Measurements from ENCODE around the gene CNST. TPM values are rescaled to one million over a fixed set of nuclear protein-coding genes. Genes with fewer than 3 reads are reported as not detected.
A peak's percentile ranks its signal among the peaks of the same experiment; 100 is the strongest.
"Not testable (repeated sequence)": the region's sequence is repeated elsewhere in the genome, so short reads cannot be mapped to it uniquely, and the experiment has no call there.

CNST gene
- total and polyA plus RNA-seq, 3 experiments from 2014 or later, result 29.6 to 39.4 (median 31.3) TPM

DNA sequence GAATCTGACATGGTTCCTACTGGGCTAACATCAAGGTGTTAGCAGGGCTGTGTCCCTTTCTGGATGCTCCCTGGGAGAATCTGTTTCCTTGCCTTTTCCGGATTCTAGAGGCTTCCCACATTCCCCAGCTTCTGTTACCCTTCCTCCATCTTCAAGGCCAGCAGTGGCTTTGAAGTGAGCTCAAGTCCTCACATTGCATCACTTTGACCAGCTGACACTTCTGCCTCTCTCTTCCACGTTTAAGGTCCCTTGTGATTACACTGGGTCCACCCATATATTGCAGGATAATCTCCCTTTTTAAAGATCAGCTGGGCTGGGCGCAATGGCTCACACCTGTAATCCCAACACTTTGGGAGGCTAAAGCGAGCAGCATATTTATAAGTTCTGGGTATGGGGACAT is 33.1 kb downstream of the CNST start:
- Mint-ChIP-seq H3K4me1 (peaks cover 59 to 88% (median 87%) of the 10 kb centered on the region in 3 donors), H3K4me3 (peak overlapping the region in 1 of 7 donors; percentile 14), H3K9me3 (no peaks in the 10 kb centered on the region), H3K27ac (peak overlapping the region in 4 of 8 donors; percentile 6 to 72 (median 33)), H3K27me3 (no peaks in the 10 kb centered on the region), H3K36me3 (peaks cover 0 to 33% (median 12%) of the 10 kb centered on the region in 3 donors)
- no peaks in the 10 kb centered on the region for H3K9me3 ChIP-seq (ENCODE audit: low read length)
- H3K27ac ChIP-seq (ENCODE audit: low read depth, low read length), result no peak overlapping the region
- peaks cover 39% of the 10 kb centered on the region for H3K4me1 ChIP-seq (ENCODE audit: insufficient read depth, low read length)
- no peak for DNase-seq
- CTCF ChIA-PET, result no interaction called here
- H3K27me3 ChIP-seq (ENCODE audit: insufficient read depth, low read length, poor library complexity, severe bottlenecking), result no peaks in the 10 kb centered on the region
- POLR2A ChIA-PET, result no interaction called here
- H3K4me3 ChIP-seq (ENCODE audit: low read length), result no peak overlapping the region
- peaks cover 14% of the 10 kb centered on the region for H3K36me3 ChIP-seq (ENCODE audit: insufficient read depth, low read length)

DNA sequence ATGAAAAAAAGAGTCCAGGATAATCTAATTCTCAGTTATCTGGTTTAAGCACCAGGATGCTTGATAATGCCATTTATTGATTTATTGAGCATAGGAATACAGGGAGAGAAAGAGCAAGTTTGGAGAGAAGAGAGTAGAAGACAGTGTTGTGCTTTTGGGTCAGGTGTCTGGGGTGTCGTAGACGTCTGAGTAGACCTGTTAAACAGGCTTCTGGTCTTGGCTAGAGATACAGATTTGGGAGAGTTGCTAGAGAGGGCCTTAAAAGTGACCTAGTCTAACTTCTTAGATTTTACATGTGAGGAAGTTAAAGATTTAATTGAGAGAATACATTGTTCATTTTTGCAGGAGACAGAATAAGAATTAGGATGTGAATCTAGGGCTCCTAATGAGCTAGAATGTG is 34.3 kb downstream of the CNST start:
- POLR2A ChIA-PET, result no interaction called here
- CTCF ChIA-PET, result interaction anchor here (0.5 to 1.6 kb wide), 2 partner anchors 21 to 505 kb away, joined by 3 to 4 read pairs; no protein-coding TSS in a partner anchor
- no peak overlapping the region for H3K4me3 ChIP-seq (ENCODE audit: low read length)
- Mint-ChIP-seq H3K27me3 (no peaks in the 10 kb centered on the region), H3K4me3 (peak overlapping the region in 1 of 7 donors; percentile 0), H3K36me3 (peaks cover 0 to 27% (median 9%) of the 10 kb centered on the region in 3 donors), H3K27ac (peak overlapping the region in 3 of 8 donors; percentile 5 to 45 (median 41)), H3K4me1 (peaks cover 58 to 84% (median 81%) of the 10 kb centered on the region in 3 donors), H3K9me3 (no peaks in the 10 kb centered on the region)
- H3K27ac ChIP-seq (ENCODE audit: low read depth, low read length), result no peak overlapping the region
- no peaks in the 10 kb centered on the region for H3K9me3 ChIP-seq (ENCODE audit: low read length)
- peaks cover 9% of the 10 kb centered on the region for H3K36me3 ChIP-seq (ENCODE audit: insufficient read depth, low read length)
- no peaks in the 10 kb centered on the region for H3K27me3 ChIP-seq (ENCODE audit: insufficient read depth, low read length, poor library complexity, severe bottlenecking)
- no peak for DNase-seq
- H3K4me1 ChIP-seq (ENCODE audit: insufficient read depth, low read length), result peaks cover 39% of the 10 kb centered on the region

DNA sequence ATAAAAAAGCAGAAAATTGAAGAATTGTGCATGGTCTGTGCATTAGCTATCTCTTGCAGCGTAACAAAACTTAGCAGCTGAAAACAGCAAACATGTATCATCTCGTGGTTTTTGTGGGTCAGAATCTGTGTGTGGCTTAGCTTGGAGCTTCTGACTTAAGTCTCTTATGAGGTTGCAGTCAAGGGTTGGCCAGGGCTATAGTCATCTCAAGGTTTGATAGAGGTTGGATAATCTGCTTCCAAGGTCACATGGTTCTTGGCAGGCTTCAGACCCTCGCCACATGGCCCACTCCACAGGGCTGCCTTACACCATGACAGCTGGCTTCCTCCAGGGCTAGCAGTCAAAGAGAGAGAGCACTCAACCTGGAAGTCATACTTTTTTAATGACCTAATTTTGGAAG is 35.9 kb downstream of the CNST start:
- Mint-ChIP-seq H3K27ac (peak overlapping the region in 3 of 8 donors; percentile 17 to 69 (median 55)), H3K36me3 (peaks cover 0 to 15% (median 6%) of the 10 kb centered on the region in 3 donors), H3K9me3 (no peaks in the 10 kb centered on the region), H3K27me3 (no peaks in the 10 kb centered on the region), H3K4me1 (peaks cover 51 to 76% (median 66%) of the 10 kb centered on the region in 3 donors), H3K4me3 (peak overlapping the region in 2 of 7 donors; percentile 15 to 41)
- no peaks in the 10 kb centered on the region for H3K9me3 ChIP-seq (ENCODE audit: low read length)
- H3K36me3 ChIP-seq (ENCODE audit: insufficient read depth, low read length), result no peaks in the 10 kb centered on the region
- no peak overlapping the region for H3K27ac ChIP-seq (ENCODE audit: low read depth, low read length)
- no peak overlapping the region for H3K4me3 ChIP-seq (ENCODE audit: low read length)
- H3K4me1 ChIP-seq (ENCODE audit: insufficient read depth, low read length), result peaks cover 29% of the 10 kb centered on the region
- ChIA-PET CTCF (interaction anchor here (1.8 kb wide), 1 partner anchor 35 kb away, joined by 7 read pairs; no protein-coding TSS in a partner anchor), POLR2A (no interaction called here)
- H3K27me3 ChIP-seq (ENCODE audit: insufficient read depth, low read length, poor library complexity, severe bottlenecking), result no peaks in the 10 kb centered on the region
- DNase-seq, result no peak

DNA sequence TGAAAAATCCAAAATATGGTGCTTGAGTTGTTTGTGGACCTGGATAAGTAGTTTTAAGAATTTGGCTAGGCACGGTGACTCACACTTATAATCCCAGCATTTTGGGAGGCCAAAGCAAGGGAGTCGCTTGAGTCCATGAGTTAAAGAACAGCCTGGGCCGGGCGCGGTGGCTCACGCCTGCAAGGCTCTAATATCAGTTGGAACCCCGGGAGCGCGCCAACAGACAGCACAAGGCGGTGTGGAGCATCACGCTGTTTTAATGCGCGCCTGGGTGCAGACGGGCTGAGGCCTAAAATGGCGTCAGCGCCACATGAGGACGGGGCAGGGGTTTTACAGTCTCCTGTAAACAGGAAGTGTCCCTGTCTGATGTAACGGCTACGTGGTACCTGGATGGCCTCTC is 39.0 kb downstream of the CNST start:
- H3K27ac Mint-ChIP-seq; H3K9me3 Mint-ChIP-seq; DNase-seq; H3K27ac ChIP-seq (ENCODE audit: low read depth, low read length); H3K27me3 ChIP-seq (ENCODE audit: insufficient read depth, low read length, poor library complexity, severe bottlenecking); H3K4me3 Mint-ChIP-seq; H3K36me3 ChIP-seq (ENCODE audit: insufficient read depth, low read length); H3K4me3 ChIP-seq (ENCODE audit: low read length); H3K27me3 Mint-ChIP-seq; POLR2A ChIA-PET; H3K9me3 ChIP-seq (ENCODE audit: low read length): not testable (repeated sequence)
- H3K36me3 Mint-ChIP-seq, result peaks cover 0 to 17% (median under 1%) of the 10 kb centered on the region in 3 donors
- H3K4me1 Mint-ChIP-seq, result peaks cover 53 to 78% (median 61%) of the 10 kb centered on the region in 3 donors
- H3K4me1 ChIP-seq (ENCODE audit: insufficient read depth, low read length), result peaks cover 31% of the 10 kb centered on the region
- CTCF ChIA-PET, result interaction anchor here (1.3 kb wide), 1 partner anchor 38 kb away, joined by 3 read pairs; the partner anchor contains the start of gene CNST

DNA sequence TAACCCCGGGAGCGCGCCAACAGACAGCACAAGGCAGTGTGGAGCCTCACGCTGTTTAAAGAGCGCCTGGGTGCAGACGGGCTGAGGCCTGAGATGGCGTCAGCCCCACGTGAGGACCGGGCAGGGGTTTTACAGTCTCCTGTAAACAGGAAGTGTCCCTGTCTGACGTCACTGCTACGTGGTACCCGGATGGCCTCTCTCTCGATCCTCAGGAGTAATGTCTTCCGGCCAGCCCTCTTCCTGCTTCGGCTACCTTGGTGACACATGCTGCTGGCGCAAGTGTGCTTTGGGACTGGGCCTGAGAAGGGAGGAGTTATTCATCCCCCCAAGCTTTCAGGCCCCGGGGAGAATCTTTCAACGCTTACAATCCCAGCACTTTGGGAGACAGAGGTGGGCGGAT is 41.2 kb downstream of the CNST start:
- Mint-ChIP-seq H3K9me3 (no peaks in the 10 kb centered on the region), H3K4me1 (peaks cover 50 to 76% (median 60%) of the 10 kb centered on the region in 3 donors), H3K27me3 (no peaks in the 10 kb centered on the region), H3K4me3 (no peak overlapping the region), H3K36me3 (peaks cover 0 to 18% (median 3%) of the 10 kb centered on the region in 3 donors), H3K27ac (no peak overlapping the region)
- ChIA-PET CTCF (no interaction called here), POLR2A (no interaction called here)
- Histone ChIP-seq H3K9me3 (ENCODE audit: low read length) (no peaks in the 10 kb centered on the region), H3K27ac (ENCODE audit: low read depth, low read length) (no peak overlapping the region), H3K4me1 (ENCODE audit: insufficient read depth, low read length) (peaks cover 29% of the 10 kb centered on the region), H3K27me3 (ENCODE audit: insufficient read depth, low read length, poor library complexity, severe bottlenecking) (no peaks in the 10 kb centered on the region), H3K36me3 (ENCODE audit: insufficient read depth, low read length) (no peaks in the 10 kb centered on the region), H3K4me3 (ENCODE audit: low read length) (no peak overlapping the region)
- no peak for DNase-seq

DNA sequence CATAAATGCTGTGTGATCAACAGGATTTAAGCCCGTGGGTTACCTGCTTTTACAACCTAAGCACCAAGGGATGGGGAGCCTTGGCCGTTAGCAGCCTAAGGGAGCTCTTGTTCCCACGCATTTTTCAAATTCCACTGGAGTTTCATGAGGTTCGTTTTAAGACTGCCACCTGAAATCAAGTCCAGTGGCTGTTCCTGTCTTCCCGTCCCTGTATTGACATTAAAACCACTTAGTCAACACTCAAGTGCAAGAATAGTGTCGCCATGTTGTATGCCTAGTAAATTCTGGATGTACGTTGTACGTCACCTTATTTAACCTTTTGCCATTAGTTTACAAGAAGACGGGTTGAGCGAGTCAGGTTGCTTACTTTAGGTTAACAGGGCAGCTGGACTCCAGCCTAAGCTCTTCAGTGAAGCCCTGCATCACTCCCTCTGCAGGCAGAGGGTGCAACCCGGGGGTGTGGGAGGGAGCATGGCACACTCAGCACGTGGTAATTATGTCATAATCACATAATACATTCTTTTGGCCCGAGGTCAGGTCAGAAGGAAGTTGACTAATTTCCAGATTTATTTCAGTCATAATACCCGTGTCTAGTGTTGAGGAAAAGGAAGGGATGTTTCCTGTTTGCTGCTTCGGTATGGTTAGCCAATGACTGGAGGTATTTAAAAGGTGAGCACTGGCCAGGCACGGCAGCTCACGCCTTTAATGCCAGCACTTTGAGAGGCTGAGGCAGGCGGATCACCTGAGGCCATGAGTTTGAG is 42.5 kb downstream of the CNST start:
- H3K9me3 ChIP-seq (ENCODE audit: low read length), result no peaks in the 10 kb centered on the region
- H3K27ac ChIP-seq (ENCODE audit: low read depth, low read length), result no peak overlapping the region
- H3K36me3 ChIP-seq (ENCODE audit: insufficient read depth, low read length), result no peaks in the 10 kb centered on the region
- peaks cover 24% of the 10 kb centered on the region for H3K4me1 ChIP-seq (ENCODE audit: insufficient read depth, low read length)
- no peaks in the 10 kb centered on the region for H3K9me3 Mint-ChIP-seq
- ChIA-PET CTCF (no interaction called here), POLR2A (no interaction called here)
- H3K27me3 ChIP-seq (ENCODE audit: insufficient read depth, low read length, poor library complexity, severe bottlenecking), result no peaks in the 10 kb centered on the region
- peak overlapping the region in 7 of 8 donors; percentile 18 to 83 (median 45) for H3K27ac Mint-ChIP-seq
- peaks cover 47 to 75% (median 58%) of the 10 kb centered on the region in 3 donors for H3K4me1 Mint-ChIP-seq
- peaks cover 0 to 16% (median 3%) of the 10 kb centered on the region in 3 donors for H3K36me3 Mint-ChIP-seq
- H3K4me3 Mint-ChIP-seq, result peak overlapping the region in 1 of 7 donors; percentile 50
- no peak overlapping the region for H3K4me3 ChIP-seq (ENCODE audit: low read length)
- DNase-seq, result no peak
- H3K27me3 Mint-ChIP-seq, result no peaks in the 10 kb centered on the region

DNA sequence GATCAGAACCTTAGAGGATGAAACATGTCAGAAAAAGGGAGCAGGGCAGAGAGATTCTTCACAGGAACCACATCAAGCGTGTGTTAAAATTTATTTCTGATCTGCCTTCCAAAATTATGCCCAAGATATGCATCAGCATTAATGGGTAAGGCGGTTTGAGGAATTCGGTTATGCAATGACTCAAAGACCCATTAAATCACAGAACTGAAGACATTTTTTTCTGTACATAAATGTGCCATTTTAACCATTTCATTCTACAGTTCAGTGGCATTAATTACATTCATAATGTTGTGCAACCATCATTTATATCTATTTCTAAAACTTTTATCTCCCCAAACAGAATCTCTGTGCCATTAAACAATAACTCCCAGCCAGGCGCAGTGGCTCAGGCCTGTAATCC is 43.4 kb downstream of the CNST start:
- Mint-ChIP-seq H3K4me3 (no peak overlapping the region), H3K27me3 (no peaks in the 10 kb centered on the region)

DNA sequence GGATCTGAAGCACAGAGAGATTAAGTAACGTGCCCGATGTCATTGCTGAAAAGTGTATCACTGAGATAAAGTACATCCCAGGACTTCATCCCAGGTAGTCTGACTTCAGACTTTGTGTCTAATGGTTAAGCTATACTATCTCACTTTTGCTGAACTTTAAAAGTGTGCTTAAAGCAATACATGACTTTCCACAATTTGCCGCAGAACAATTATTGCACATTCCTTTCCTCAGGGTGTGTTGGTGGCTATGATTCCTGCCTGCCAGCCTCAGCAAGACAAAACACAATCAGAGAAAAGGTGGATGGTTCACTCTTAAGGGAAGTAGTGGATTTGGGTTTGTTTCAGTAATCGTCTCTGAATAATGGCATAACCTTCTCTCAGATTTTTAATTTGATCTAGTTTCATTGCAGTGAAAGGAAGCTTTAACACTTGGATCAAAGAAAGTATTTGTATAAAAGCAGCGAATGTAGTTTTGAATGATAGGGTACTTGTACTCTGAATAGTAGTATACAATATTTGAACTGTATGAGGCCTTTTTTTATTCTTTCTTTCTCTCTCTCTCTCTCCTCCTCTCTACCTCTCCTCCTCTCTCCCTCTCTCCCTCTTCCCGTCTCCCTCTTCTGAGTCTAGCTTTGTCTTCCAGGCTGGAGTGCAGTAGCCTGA is 47.0 kb downstream of the CNST start:
- Histone ChIP-seq H3K9me3 (ENCODE audit: low read length) (no peaks in the 10 kb centered on the region), H3K36me3 (ENCODE audit: insufficient read depth, low read length) (peaks cover 6% of the 10 kb centered on the region), H3K4me3 (ENCODE audit: low read length) (no peak overlapping the region), H3K27me3 (ENCODE audit: insufficient read depth, low read length, poor library complexity, severe bottlenecking) (no peaks in the 10 kb centered on the region), H3K27ac (ENCODE audit: low read depth, low read length) (no peak overlapping the region), H3K4me1 (ENCODE audit: insufficient read depth, low read length) (peaks cover 30% of the 10 kb centered on the region)
- POLR2A ChIA-PET, result no interaction called here
- Mint-ChIP-seq H3K4me3 (peak overlapping the region in 1 of 7 donors; percentile 76), H3K27ac (peak overlapping the region; percentile 8 to 79 (median 40)), H3K4me1 (peaks cover 42 to 71% (median 67%) of the 10 kb centered on the region in 3 donors), H3K9me3 (no peaks in the 10 kb centered on the region), H3K27me3 (no peaks in the 10 kb centered on the region), H3K36me3 (peaks cover 0 to 27% (median 7%) of the 10 kb centered on the region in 3 donors)
- CTCF ChIA-PET, result no interaction called here
- no peak for DNase-seq

More for the DNA sequence above, 43.4 kb downstream of the CNST start:
- Mint-ChIP-seq H3K36me3 (peaks cover 0 to 18% (median 4%) of the 10 kb centered on the region in 3 donors), H3K4me1 (peaks cover 44 to 73% (median 56%) of the 10 kb centered on the region in 3 donors), H3K9me3 (no peaks in the 10 kb centered on the region), H3K27ac (peak overlapping the region in 2 of 8 donors; percentile 41 to 77)
- CTCF ChIA-PET, result no interaction called here
- DNase-seq, result no peak
- H3K27me3 ChIP-seq (ENCODE audit: insufficient read depth, low read length, poor library complexity, severe bottlenecking), result no peaks in the 10 kb centered on the region
- no peak overlapping the region for H3K4me3 ChIP-seq (ENCODE audit: low read length)
- H3K9me3 ChIP-seq (ENCODE audit: low read length), result no peaks in the 10 kb centered on the region
- POLR2A ChIA-PET, result no interaction called here
- H3K27ac ChIP-seq (ENCODE audit: low read depth, low read length), result no peak overlapping the region
- peaks cover 24% of the 10 kb centered on the region for H3K4me1 ChIP-seq (ENCODE audit: insufficient read depth, low read length)
- H3K36me3 ChIP-seq (ENCODE audit: insufficient read depth, low read length), result no peaks in the 10 kb centered on the region
